K562 (cell line): Measurements from ENCODE around the gene SLC1A7. TPM values are rescaled to one million over a fixed set of nuclear protein-coding genes. Genes with fewer than 3 reads are reported as not detected.

ENCODE experiments used
- ATAC-seq: fragments of 200-7000 bp; cut with Tn5 transposase; 3 replicates; pipeline ENCODE4 v1.9.1; 2020; ENCODE audit warnings: moderate library complexity
- BruUV-seq: library from RNA; stranded (reverse); fragments of 400-500 nt; replicated peaks from 2 replicates; lab custom pipeline; 2021; lab: Mats Ljungman, UMichigan
- CTCF ChIA-PET: fragments of 300-600 bp; formaldehyde crosslinking; extraction: SDS; loops from one replicate; lab custom pipeline; 2021; ENCODE audit warnings: low intra/inter-chr PET ratio; lab: Yijun Ruan, JAX
- POLR2A ChIA-PET: fragments of 300-600, 350-650 bp; sonication (Branson Sonifier 250); formaldehyde crosslinking; extraction: SDS; loops from one replicate; lab custom pipeline; 2021; ENCODE audit warnings: antibody characterized with exemption, inconsistent platforms; lab: Yijun Ruan, JAX
- DNase-seq, 4 experiments: peaks; one replicate each; pipeline versions ENCODE4 v3.0.0 to v3.0.0-alpha.2; 2011 to 2018; ENCODE audit warnings: low spot score in 3 of 4, mixed read lengths in 3 of 4; ENCODE audit errors: extremely low read depth in 1 of 4
- FAIRE-seq: peaks from 2 replicates; lab custom pipeline; 2011; peaks lifted over from hg19 to GRCh38; lab: Jason Lieb, UNC
- H2AFZ ChIP-seq: 2 replicates; pipeline ENCODE4 v1.6.0; 2011; ENCODE audit warnings: low read depth, low read length, control low read depth, inconsistent platforms
- H3K27ac ChIP-seq: fragments of 200-600 bp; 3 replicates; pipeline ENCODE4 v1.8.0; 2011; ENCODE audit warnings: low read depth, mild to moderate bottlenecking, control low read depth, inconsistent platforms, low read length, moderate library complexity, mixed read lengths; ENCODE audit errors: extremely low read depth
- H3K27me3 ChIP-seq, 2 experiments: fragments of 300-600 bp in 1 of 2; 2 replicates in 1 of 2; 3 replicates in 1 of 2; pipeline versions ENCODE4 v1.6.0 to v1.8.0; 2011; ENCODE audit warnings: inconsistent platforms in 2 of 2, low read length in 2 of 2, mild to moderate bottlenecking in 1 of 2, mixed read lengths in 1 of 2, moderate library complexity in 1 of 2; ENCODE audit not compliant: control insufficient read depth in 2 of 2, insufficient read depth in 2 of 2
- H3K36me3 ChIP-seq: fragments of 300-600 bp; 3 replicates; pipeline ENCODE4 v1.8.0; 2011; ENCODE audit warnings: mild to moderate bottlenecking, low read length, inconsistent platforms; ENCODE audit not compliant: control insufficient read depth, insufficient read depth
- H3K4me1 ChIP-seq, 2 experiments: fragments of 200-600 bp in 1 of 2; replicated peaks in 1 of 2; 2 replicates in 1 of 2; 3 replicates in 1 of 2; pipeline versions ENCODE4 v1.5.1 to v1.8.0; 2011; ENCODE audit warnings: inconsistent platforms in 2 of 2, low read length in 2 of 2, mild to moderate bottlenecking in 1 of 2, mixed read lengths in 1 of 2, moderate library complexity in 1 of 2; ENCODE audit not compliant: control insufficient read depth in 2 of 2, insufficient read depth in 2 of 2
- H3K4me2 ChIP-seq: 2 replicates; pipeline ENCODE4 v1.6.1; 2011; ENCODE audit warnings: low read length, control low read depth, inconsistent platforms, mixed read lengths; ENCODE audit not compliant: insufficient read depth
- H3K4me3 ChIP-seq: fragments of 200-600 bp; sonication (generic), shearing (Covaris generic); 2 replicates; pipeline ENCODE4 v1.5.1; 2016; ENCODE audit warnings: control low read depth, inconsistent platforms
- H3K79me2 ChIP-seq: fragments of 200-600 bp; 3 replicates; pipeline ENCODE4 v1.8.0; 2011; ENCODE audit warnings: low read length, inconsistent platforms; ENCODE audit not compliant: control insufficient read depth, insufficient read depth
- H3K9ac ChIP-seq, 2 experiments: 2 replicates each; pipeline versions ENCODE4 v1.6.0 to v1.6.1; 2011; ENCODE audit warnings: low read depth in 2 of 2, low read length in 2 of 2, control low read depth in 1 of 2, inconsistent platforms in 1 of 2, mild to moderate bottlenecking in 1 of 2, mixed read lengths in 1 of 2; ENCODE audit not compliant: insufficient read depth in 1 of 2
- H3K9me1 ChIP-seq: one replicate; pipeline ENCODE4 v1.6.0; 2011; ENCODE audit warnings: inconsistent platforms, mild to moderate bottlenecking, low read length, moderate library complexity; ENCODE audit not compliant: control insufficient read depth, insufficient read depth
- H3K9me3 ChIP-seq: replicated peaks from 2 replicates; pipeline ENCODE4 v1.5.1; 2011; ENCODE audit warnings: low read depth, low read length, inconsistent platforms; ENCODE audit not compliant: control insufficient read depth, insufficient read depth
- H4K20me1 ChIP-seq: replicated peaks from 2 replicates; pipeline ENCODE4 v1.6.1; 2011; ENCODE audit warnings: low read length, inconsistent platforms, mixed read lengths; ENCODE audit not compliant: control insufficient read depth, insufficient read depth
- ARNT ChIP-seq, 2 experiments: fragments of 450-650 bp; IDR thresholded peaks; 2 replicates each; pipeline ENCODE4 v1.6.1; 2016; ENCODE audit warnings: mild to moderate bottlenecking in 1 of 2
- CSDE1 ChIP-seq, 2 experiments: fragments of 450-650 bp; IDR thresholded peaks; 2 replicates each; pipeline ENCODE4 v1.6.1; 2016; ENCODE audit warnings: mild to moderate bottlenecking in 1 of 2
- DIDO1 ChIP-seq: fragments of 450-650 bp; IDR thresholded peaks from 2 replicates; pipeline ENCODE4 v1.6.1; 2016; ENCODE audit warnings: low read depth, missing biosample characterization, missing genetic modification characterization
- DPF2 ChIP-seq: fragments of 450-650 bp; IDR thresholded peaks from 2 replicates; pipeline ENCODE4 v1.6.1; 2016
- EWSR1 ChIP-seq: fragments of 450-650 bp; IDR thresholded peaks from 2 replicates; pipeline ENCODE4 v1.6.1; 2018; ENCODE audit warnings: borderline replicate concordance, mild to moderate bottlenecking, low read depth, moderate library complexity; ENCODE audit not compliant: partially characterized antibody
- NFE2L1 ChIP-seq: fragments of 450-650 bp; IDR thresholded peaks from 2 replicates; pipeline ENCODE4 v1.6.1; 2016; ENCODE audit warnings: missing genetic modification characterization, low read depth, mild to moderate bottlenecking, missing compliant biosample characterization, moderate library complexity, borderline replicate concordance
- POLR3G ChIP-seq: IDR thresholded peaks from 2 replicates; pipeline ENCODE4 v1.6.1; 2011; ENCODE audit not compliant: insufficient read length, insufficient replicate concordance; ENCODE audit errors: extremely low read depth
- SMAD3 ChIP-seq: fragments of 450-650 bp; formaldehyde crosslinking; conservative IDR thresholded peaks from 2 replicates; pipeline ENCODE4 v1.4.0; 2020; ENCODE audit warnings: mild to moderate bottlenecking
- YY1 ChIP-seq, 3 experiments: IDR thresholded peaks; 2 replicates each; pipeline ENCODE4 v1.6.1; 2011; ENCODE audit warnings: low read length in 2 of 3, mild to moderate bottlenecking in 2 of 3, moderate library complexity in 2 of 3, borderline replicate concordance in 1 of 3, control low read depth in 1 of 3, low read depth in 1 of 3; ENCODE audit not compliant: insufficient read depth in 3 of 3, insufficient replicate concordance in 2 of 3, control insufficient read depth in 1 of 3, insufficient read length in 1 of 3; ENCODE audit errors: extremely low read depth in 1 of 3
- ZNF140 ChIP-seq: fragments of 250-450 bp; sonication (Bioruptor Pico); IDR thresholded peaks from 2 replicates; pipeline ENCODE4 v1.8.0; 2021; ENCODE audit warnings: moderate library complexity, mild to moderate bottlenecking, inconsistent platforms
- ZNF584 ChIP-seq: fragments of 200-800 bp; sonication (Bioruptor generic); IDR thresholded peaks from 2 replicates; pipeline ENCODE4 v1.6.1; 2016; ENCODE audit warnings: low read depth, mild to moderate bottlenecking, missing genetic modification characterization, missing compliant biosample characterization
- WGBS: fragments of 100-300 bp; shearing (Covaris generic); methylation state at CpG from one replicate; pipeline ENCODE4 v1.1.6; 2016; ENCODE audit warnings: low coverage, mixed read lengths; ENCODE audit not compliant: insufficient coverage; ENCODE audit errors: missing lambda C conversion rate; 5-methylcytosine and 5-hydroxymethylcytosine counted together
- in situ Hi-C: fragments of 300-500 bp; cut with MboI; formaldehyde crosslinking; loops from 4 replicates; pipeline ENCODE4 v1.15.0; 2018; ENCODE audit warnings: inconsistent platforms, mixed read lengths
- intact Hi-C: fragments of 100-400 bp; cut with micrococcal nuclease; formaldehyde crosslinking; loops from 2 replicates; pipeline ENCODE4 v1.14.2; 2022
- polyA plus RNA-seq, 8 experiments: library from polyadenylated mRNA; depleted of rRNA in 4 of 8; stranded (reverse) in 5 of 8; unstranded in 3 of 8; fragments of >200 nt; fragmentation: Nextera tagmentation in 2 of 8; fragmentation: Illumina TruSeq in 1 of 8; extraction: Ambion mirVana in 2 of 8; extraction: Trizol in 1 of 8; gene quantifications; 2 replicates each; pipeline versions ENCODE4 v1.2.1 to v1.2.3, GENCODE V29; 2011 to 2014; ENCODE audit warnings: inconsistent platforms in 1 of 8, missing spikeins in 1 of 8
- total RNA-seq, 7 experiments: library from RNA; depleted of rRNA in 6 of 7; stranded (reverse); fragments of >200 nt in 6 of 7; fragmentation: Illumina TruSeq in 2 of 7; extraction: Trizol in 2 of 7; gene quantifications; 2 replicates each; pipeline versions ENCODE4 v1.2.1 to v1.2.3, GENCODE V29; 2011 to 2021; ENCODE audit warnings: low replicate concordance in 1 of 7

SLC1A7 gene
- total and polyA plus RNA-seq, 9 of the 15 experiments (the other 6 are each of a cell fraction or from before 2014, with no cell fraction given): 0.07 TPM; not detected in 8

DNA sequence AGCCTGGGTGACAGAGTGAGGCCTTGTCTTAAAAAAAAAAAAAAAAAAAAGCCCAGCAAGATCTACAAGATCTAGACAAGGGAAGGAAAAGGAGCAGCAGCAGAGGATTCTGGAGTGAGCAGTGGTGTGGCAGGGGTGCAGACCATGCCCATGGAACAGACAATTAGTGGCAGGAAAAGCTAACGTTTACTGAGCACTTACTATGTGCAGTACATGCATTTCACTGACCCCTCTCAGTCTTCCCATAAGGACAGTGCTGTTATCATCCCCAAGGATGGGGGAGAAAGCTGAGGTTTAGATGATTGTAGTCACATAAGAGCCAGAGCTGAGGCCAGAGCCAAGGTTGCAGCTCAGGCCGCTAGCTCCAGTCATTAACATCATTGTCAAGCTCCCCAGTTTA, 74.6 kb downstream of the SLC1A7 start (continued):
- no peak for TF ChIP-seq YY1 (IDR thresholded peaks at IDR 0.05; ENCODE audit: borderline replicate concordance in 1 of 3, control insufficient read depth in 1 of 3, extremely low read depth in 1 of 3, insufficient read depth in 3 of 3, insufficient read length in 1 of 3, insufficient replicate concordance in 2 of 3, low read depth in 1 of 3, low read length in 2 of 3)
- TF ChIP-seq SMAD3 (CRISPR knock-in tag): no peak
- TF ChIP-seq ZNF584 (CRISPR knock-in tag): no peak
- TF ChIP-seq ZNF140 (CRISPR knock-in tag): no peak
- TF ChIP-seq ARNT (IDR thresholded peaks at IDR 0.05): no peak
- TF ChIP-seq DIDO1: no peak
- no peak for TF ChIP-seq EWSR1
- no peak for TF ChIP-seq DPF2
- TF ChIP-seq NFE2L1: no peak
- no peak for TF ChIP-seq CSDE1 (IDR thresholded peaks at IDR 0.05)

DNA sequence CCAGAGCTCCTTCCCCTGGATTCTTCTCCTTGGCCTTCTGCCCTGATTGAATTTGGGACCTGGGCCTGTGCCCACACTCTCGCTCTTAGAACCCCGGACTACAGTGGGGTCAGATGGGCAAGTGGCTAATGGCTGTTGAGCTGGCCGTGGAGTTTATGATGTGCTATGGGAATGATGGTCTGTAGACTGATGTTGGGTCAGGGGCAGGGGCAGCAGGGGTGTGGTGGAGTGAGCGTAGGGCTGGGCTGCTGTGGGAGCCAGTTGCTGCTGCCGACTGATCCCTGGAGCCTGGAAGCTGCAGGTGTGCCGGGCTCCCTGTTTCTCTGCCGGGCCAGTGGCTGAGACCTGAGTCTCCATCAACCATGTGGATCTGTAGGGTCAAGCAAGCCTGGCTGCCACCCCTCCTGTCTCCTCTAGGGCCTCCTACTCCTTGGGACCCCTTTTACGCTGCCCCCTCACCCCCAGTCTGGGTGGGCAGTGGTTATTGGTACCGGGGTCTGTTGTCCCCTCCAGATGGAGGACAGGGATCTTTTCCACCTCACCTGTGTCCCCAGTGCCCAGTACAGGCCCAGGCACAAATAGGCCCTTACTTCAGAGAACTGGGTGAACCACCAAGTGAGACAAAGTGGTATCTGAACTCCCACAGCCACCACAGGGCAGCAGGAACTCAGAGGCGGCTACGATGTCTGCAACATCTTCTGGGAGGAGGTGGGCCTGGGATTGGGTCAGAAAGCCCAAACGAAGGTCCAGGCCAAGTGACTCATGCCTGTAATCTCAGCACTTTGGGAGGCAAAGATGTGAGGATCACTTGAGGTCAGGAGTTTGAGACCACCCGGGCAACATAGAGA, 75.3 kb downstream of the SLC1A7 start:
- DNase-seq (no peak), FAIRE-seq (no peak), ATAC-seq (no peak)
- intact Hi-C loops (loop anchor here (10.0 kb wide), 1 partner anchor 162 kb away; no protein-coding TSS in a partner anchor), in situ Hi-C loops (no loop called here)
- ChIA-PET POLR2A (interaction anchor here (1.1 kb wide), 1 partner anchor 41 kb away, joined by 8 read pairs; no protein-coding TSS in a partner anchor), CTCF (no interaction called here)
- no peaks in the 10 kb centered on the region for H4K20me1 ChIP-seq
- H3K9ac ChIP-seq: no peak overlapping the region
- H3K9me1 ChIP-seq: no peaks in the 10 kb centered on the region
- BruUV-seq: no TSS peak
- peaks cover 19 to 60% of the 10 kb centered on the region in 2 experiments for H3K27me3 ChIP-seq
- H3K4me2 ChIP-seq: no peak overlapping the region
- no peaks in the 10 kb centered on the region for H3K9me3 ChIP-seq
- H3K36me3 ChIP-seq: no peaks in the 10 kb centered on the region
- no peak for TF ChIP-seq POLR3G
- TF ChIP-seq, all 486 proteins: peak for 0
- no peaks in the 10 kb centered on the region for H3K79me2 ChIP-seq
- no peak overlapping the region for H3K27ac ChIP-seq
- WGBS: 21% methylated on average over 13 of the region's 13 CpGs
- H2AFZ ChIP-seq: no peak overlapping the region
- no peak overlapping the region for H3K4me3 ChIP-seq
- peaks cover 0 to 29% of the 10 kb centered on the region in 2 experiments; a peak in 2 of 5 replicates for H3K4me1 ChIP-seq
